K562 (cell line): ENCODE results near the gene ATF6B. TPM values are rescaled to one million over a fixed set of nuclear protein-coding genes. Genes with fewer than 3 reads are reported as not detected.

Experiments
- CBX1 ChIP-seq: sonication (generic); IDR thresholded peaks from 2 replicates; pipeline ENCODE4 v1.6.1; 2016; ENCODE audit warnings: antibody characterized with exemption, low read depth, mild to moderate bottlenecking
- KLF16 ChIP-seq: IDR thresholded peaks from 2 replicates; pipeline ENCODE4 v1.6.1; 2016; ENCODE audit warnings: antibody characterized with exemption
- MECOM ChIP-seq: fragments of 250-450 bp; sonication (Bioruptor Pico); IDR thresholded peaks from 2 replicates; pipeline ENCODE4 v1.8.0; 2022; ENCODE audit warnings: inconsistent platforms
- NFIC ChIP-seq: fragments of 450-650 bp; IDR thresholded peaks from 2 replicates; pipeline ENCODE4 v1.6.1; 2017; ENCODE audit warnings: mild to moderate bottlenecking, inconsistent platforms
- NFRKB ChIP-seq: fragments of 450-650 bp; IDR thresholded peaks from 2 replicates; pipeline ENCODE4 v1.6.1; 2016; ENCODE audit warnings: low read depth
- PRDM10 ChIP-seq: fragments of 450-650 bp; IDR thresholded peaks from 2 replicates; pipeline ENCODE4 v1.6.1; 2018; ENCODE audit not compliant: partially characterized antibody
- TCF15 ChIP-seq: fragments of 250-450 bp; sonication (Bioruptor Pico); IDR thresholded peaks from 2 replicates; pipeline ENCODE4 v1.8.0; 2022; ENCODE audit warnings: moderate library complexity, mild to moderate bottlenecking, inconsistent platforms
- TCF7L2 ChIP-seq: fragments of 150-350 bp; IDR thresholded peaks from 2 replicates; pipeline ENCODE4 v1.6.1; 2016; ENCODE audit warnings: low read depth, mild to moderate bottlenecking, low read length, moderate library complexity
- ZNF398 ChIP-seq: fragments of 250-450 bp; sonication (Bioruptor Pico); IDR thresholded peaks from 2 replicates; pipeline ENCODE4 v1.8.0; 2021; ENCODE audit warnings: moderate library complexity, mild to moderate bottlenecking, inconsistent platforms
- ZNF668 ChIP-seq: fragments of 250-450 bp; sonication (Bioruptor Pico); IDR thresholded peaks from 2 replicates; pipeline ENCODE4 v1.8.0; 2022; ENCODE audit warnings: mild to moderate bottlenecking, inconsistent platforms
- polyA plus RNA-seq, 8 experiments: library from polyadenylated mRNA; depleted of rRNA in 4 of 8; stranded (reverse) in 5 of 8; unstranded in 3 of 8; fragments of >200 nt; fragmentation: Nextera tagmentation in 2 of 8; fragmentation: Illumina TruSeq in 1 of 8; extraction: Ambion mirVana in 2 of 8; extraction: Trizol in 1 of 8; gene quantifications; 2 replicates each; pipeline versions ENCODE4 v1.2.1 to v1.2.3, GENCODE V29; 2011 to 2014; ENCODE audit warnings: inconsistent platforms in 1 of 8, missing spikeins in 1 of 8
- total RNA-seq, 7 experiments: library from RNA; depleted of rRNA in 6 of 7; stranded (reverse); fragments of >200 nt in 6 of 7; fragmentation: Illumina TruSeq in 2 of 7; extraction: Trizol in 2 of 7; gene quantifications; 2 replicates each; pipeline versions ENCODE4 v1.2.1 to v1.2.3, GENCODE V29; 2011 to 2021; ENCODE audit warnings: low replicate concordance in 1 of 7
- TF ChIP-seq, protein P1 (sequence below): sonication (generic); formaldehyde crosslinking; IDR thresholded peaks from 2 replicates; pipeline ENCODE4 v1.8.1; 2023; ENCODE audit warnings: mild to moderate bottlenecking, missing genetic modification reagents
- TF ChIP-seq, protein P2 (sequence below): fragments of 150-350 bp; IDR thresholded peaks from 2 replicates; pipeline ENCODE4 v1.6.1; 2014; ENCODE audit warnings: low read depth, mild to moderate bottlenecking, low read length, borderline replicate concordance

ATF6B gene
- total and polyA plus RNA-seq, 9 of the 15 experiments (the other 6 are each of a cell fraction or from before 2014, with no cell fraction given), result 20.7 to 131 (median 31.7) TPM

- TF ChIP-seq PRDM10 (peak; percentile 41), TCF15 (CRISPR knock-in tag) (no peak), ZNF398 (CRISPR knock-in tag) (no peak), CBX1 (peak; percentile 59; the same call in 1 of the 2 replicates), MECOM (CRISPR knock-in tag) (0 out of 2 replicates have a peak, but pooled peaks have one; percentile 24), TCF7L2 (no peak), NFIC (no peak), NFRKB (peak; percentile 97), KLF16 (no peak), ZNF668 (CRISPR knock-in tag) (no peak)
- TF ChIP-seq, protein P1, sequence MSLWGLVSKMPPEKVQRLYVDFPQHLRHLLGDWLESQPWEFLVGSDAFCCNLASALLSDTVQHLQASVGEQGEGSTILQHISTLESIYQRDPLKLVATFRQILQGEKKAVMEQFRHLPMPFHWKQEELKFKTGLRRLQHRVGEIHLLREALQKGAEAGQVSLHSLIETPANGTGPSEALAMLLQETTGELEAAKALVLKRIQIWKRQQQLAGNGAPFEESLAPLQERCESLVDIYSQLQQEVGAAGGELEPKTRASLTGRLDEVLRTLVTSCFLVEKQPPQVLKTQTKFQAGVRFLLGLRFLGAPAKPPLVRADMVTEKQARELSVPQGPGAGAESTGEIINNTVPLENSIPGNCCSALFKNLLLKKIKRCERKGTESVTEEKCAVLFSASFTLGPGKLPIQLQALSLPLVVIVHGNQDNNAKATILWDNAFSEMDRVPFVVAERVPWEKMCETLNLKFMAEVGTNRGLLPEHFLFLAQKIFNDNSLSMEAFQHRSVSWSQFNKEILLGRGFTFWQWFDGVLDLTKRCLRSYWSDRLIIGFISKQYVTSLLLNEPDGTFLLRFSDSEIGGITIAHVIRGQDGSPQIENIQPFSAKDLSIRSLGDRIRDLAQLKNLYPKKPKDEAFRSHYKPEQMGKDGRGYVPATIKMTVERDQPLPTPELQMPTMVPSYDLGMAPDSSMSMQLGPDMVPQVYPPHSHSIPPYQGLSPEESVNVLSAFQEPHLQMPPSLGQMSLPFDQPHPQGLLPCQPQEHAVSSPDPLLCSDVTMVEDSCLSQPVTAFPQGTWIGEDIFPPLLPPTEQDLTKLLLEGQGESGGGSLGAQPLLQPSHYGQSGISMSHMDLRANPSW (CRISPR knock-in tag), result no peak
- TF ChIP-seq, protein P2, sequence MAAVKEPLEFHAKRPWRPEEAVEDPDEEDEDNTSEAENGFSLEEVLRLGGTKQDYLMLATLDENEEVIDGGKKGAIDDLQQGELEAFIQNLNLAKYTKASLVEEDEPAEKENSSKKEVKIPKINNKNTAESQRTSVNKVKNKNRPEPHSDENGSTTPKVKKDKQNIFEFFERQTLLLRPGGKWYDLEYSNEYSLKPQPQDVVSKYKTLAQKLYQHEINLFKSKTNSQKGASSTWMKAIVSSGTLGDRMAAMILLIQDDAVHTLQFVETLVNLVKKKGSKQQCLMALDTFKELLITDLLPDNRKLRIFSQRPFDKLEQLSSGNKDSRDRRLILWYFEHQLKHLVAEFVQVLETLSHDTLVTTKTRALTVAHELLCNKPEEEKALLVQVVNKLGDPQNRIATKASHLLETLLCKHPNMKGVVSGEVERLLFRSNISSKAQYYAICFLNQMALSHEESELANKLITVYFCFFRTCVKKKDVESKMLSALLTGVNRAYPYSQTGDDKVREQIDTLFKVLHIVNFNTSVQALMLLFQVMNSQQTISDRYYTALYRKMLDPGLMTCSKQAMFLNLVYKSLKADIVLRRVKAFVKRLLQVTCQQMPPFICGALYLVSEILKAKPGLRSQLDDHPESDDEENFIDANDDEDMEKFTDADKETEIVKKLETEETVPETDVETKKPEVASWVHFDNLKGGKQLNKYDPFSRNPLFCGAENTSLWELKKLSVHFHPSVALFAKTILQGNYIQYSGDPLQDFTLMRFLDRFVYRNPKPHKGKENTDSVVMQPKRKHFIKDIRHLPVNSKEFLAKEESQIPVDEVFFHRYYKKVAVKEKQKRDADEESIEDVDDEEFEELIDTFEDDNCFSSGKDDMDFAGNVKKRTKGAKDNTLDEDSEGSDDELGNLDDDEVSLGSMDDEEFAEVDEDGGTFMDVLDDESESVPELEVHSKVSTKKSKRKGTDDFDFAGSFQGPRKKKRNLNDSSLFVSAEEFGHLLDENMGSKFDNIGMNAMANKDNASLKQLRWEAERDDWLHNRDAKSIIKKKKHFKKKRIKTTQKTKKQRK, result no peak; the same call in 1 of the 2 replicates
Observed at GRCh38 chr6:32127717-32128592, at the start of gene ATF6B (continued).
